NOMO-1 treated with dmso at 0.1 percent for 144 hours (cell line): Measurements from ENCODE around the gene TLCD3A.
"Not testable (repeated sequence)": the region's sequence is repeated elsewhere in the genome, so short reads cannot be mapped to it uniquely, and the experiment has no call there.

ENCODE experiments used
- DNase-seq: peaks from one replicate; lab custom pipeline; 2025; ENCODE audit not compliant: unreplicated experiment; lab: John Stamatoyannopoulos, UW

TLCD3A gene

GRCh38 chr17:784143-784542 is 51.7 kb downstream of the TLCD3A start:
- DNase-seq, result no peak

DNA sequence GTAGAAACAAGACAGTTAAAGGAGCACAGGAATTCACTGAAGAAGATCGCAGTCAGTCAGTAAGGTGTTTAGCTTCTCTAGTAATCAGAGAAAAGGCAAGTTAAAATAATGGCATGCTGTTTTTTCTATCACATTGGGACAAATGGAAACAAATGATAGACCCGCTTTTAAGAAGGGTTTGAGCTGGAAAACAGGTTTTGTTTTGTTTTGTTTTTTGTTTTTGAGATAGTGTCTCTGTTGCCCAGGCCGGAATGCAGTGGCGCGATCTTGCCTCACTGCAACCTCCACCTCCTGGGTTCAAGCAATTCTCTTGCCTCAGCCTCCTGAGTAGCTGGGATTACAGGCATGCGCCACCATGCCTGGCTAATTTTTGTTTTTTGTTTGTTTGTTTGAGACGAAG is 53.5 kb downstream of the TLCD3A start:
- DNase-seq, result not testable (repeated sequence)

- no peak for DNase-seq
Observed at GRCh38 chr17:787641-788221, 55.3 kb downstream of the TLCD3A start.

DNA sequence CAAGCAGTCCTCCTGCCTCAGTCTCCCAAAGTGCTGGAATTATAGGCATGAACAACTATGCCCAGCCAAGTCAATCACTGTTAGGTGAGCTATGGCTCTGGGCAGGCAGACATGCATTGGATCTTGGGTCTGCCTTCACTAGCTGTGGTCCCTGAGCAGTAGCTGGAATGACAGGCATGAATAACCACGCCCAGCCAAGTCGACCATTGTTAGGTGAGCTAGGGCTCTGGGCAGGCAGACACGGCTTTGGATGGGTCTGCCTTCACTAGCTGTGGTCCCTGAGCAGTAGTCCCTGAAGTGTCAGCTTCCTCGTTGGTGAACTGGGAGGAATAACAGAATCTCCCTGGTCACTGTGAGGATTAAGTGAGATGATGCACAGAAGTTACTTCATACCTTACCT is 56.2 kb downstream of the TLCD3A start:
- DNase-seq, result no peak

GRCh38 chr17:789160-789840 is 56.9 kb downstream of the TLCD3A start:
- DNase-seq, result no peak

DNA sequence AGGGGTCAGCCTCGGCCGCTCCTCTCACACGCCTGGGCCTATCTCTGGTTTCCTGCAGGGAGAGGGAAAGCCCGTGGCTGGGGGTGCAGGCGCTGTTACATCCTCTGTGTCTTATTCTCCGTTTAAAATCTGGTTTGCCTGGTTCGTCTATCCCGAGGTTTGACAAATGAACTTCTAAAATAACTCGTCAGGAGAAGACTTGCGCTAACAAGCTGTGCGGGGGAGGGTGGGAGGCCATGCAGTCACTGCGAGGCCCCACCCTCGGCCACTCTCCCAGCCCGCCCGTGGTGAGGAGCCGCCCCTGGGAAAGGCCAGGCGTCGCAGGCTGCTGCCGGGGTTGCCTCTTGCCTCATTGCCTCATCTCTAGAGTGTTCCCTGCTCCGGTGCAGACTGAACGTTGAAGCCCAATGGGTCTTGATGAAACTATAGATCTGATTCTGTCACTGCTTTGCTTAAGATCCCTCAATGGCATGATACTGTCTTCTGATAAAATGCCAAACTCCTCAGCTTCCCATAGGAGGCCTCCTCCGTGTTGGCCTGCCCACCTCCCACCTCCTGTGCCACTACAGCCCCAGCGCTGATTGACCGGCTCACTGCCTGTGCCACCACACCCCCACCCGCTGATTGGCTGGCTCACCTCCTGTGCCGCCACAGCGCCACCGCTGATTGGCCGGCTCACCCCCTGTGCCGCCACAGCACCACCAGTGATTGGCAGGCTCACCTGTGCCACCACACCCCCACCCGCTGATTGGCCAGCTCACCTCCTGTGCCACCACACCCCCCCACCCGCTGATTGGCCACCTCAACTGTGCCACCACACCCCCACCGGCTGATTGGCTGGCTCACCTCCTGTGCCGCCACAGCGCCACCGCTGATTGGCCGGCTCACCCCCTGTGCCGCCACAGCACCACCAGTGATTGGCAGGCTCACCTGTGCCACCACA is 57.8 kb downstream of the TLCD3A start:
- not testable (repeated sequence) for DNase-seq

- DNase-seq, result not testable (repeated sequence)
Observed at GRCh38 chr17:790874-791247, 58.5 kb downstream of the TLCD3A start.

- DNase-seq, result no peak
Observed at GRCh38 chr17:791829-792228, 59.4 kb downstream of the TLCD3A start.

- DNase-seq, result no peak
Observed at GRCh38 chr17:792277-792676, 59.9 kb downstream of the TLCD3A start.
